ENCODE measurements around the gene NKX6-2. TPM values are rescaled to one million over a fixed set of nuclear protein-coding genes. Genes with fewer than 3 reads are reported as not detected.

Gene NKX6-2
- polyA plus RNA-seq, 1 donor (not counting 4 experiments of a cell fraction or from before 2014, with no cell fraction given) = not detected

GRCh38 chr10:132742837-132743194, 43.1 kb downstream of the NKX6-2 start:
- Histone ChIP-seq H3K9me3 (ENCODE audit: control insufficient read depth, low read depth, low read length) (no peaks in the 10 kb centered on the region), H3K4me3 (ENCODE audit: control insufficient read depth in 2 of 3, extremely low read depth in 1 of 3, insufficient read depth in 2 of 3, low read depth in 1 of 3, low read length in 3 of 3) (no peak overlapping the region), H3K4me2 (ENCODE audit: control insufficient read depth, extremely low read depth, insufficient read depth, low read depth, low read length) (no peak overlapping the region), H3K79me2 (ENCODE audit: control insufficient read depth, insufficient read depth, low read length) (no peaks in the 10 kb centered on the region), H2AFZ (ENCODE audit: control insufficient read depth, low read length) (no peak overlapping the region), H3K27me3 (ENCODE audit: control insufficient read depth, extremely low read depth, insufficient read depth, low read length) (no peaks in the 10 kb centered on the region), H3K36me3 (ENCODE audit: control insufficient read depth in 2 of 2, extremely low read depth in 1 of 2, insufficient read depth in 2 of 2, low read length in 2 of 2) (no peaks in the 10 kb centered on the region), H3K27ac (ENCODE audit: control insufficient read depth, insufficient read depth, low read length) (no peak overlapping the region), H3K9ac (ENCODE audit: control insufficient read depth, extremely low read depth, insufficient read depth, low read length) (no peak overlapping the region), H4K20me1 (ENCODE audit: control insufficient read depth, extremely low read depth, insufficient read depth, low read length) (no peaks in the 10 kb centered on the region), H3K9me1 (ENCODE audit: control insufficient read depth, extremely low read depth, insufficient read depth, low read length) (no peaks in the 10 kb centered on the region), H3K4me1 (ENCODE audit: control insufficient read depth, extremely low read depth, insufficient read depth, low read length) (no peaks in the 10 kb centered on the region)
- FAIRE-seq = no peak
- dilution Hi-C loops (cut with MboI; ENCODE audit: extremely low pct_ligation_motif_present, low sequenced_read_pairs) = no loop called here
- DNase-seq (ENCODE audit: low read depth, low spot score) = no peak
- no peak for TF ChIP-seq EZH2 (IDR thresholded peaks at IDR 0.05; ENCODE audit: low read length)
- no peak for TF ChIP-seq CTCF (optimal IDR thresholded peaks at IDR 0.05 in 1 of 3, IDR thresholded peaks at IDR 0.05 in 1 of 3, conservative IDR thresholded peaks at IDR 0.05 in 1 of 3; ENCODE audit: extremely low read depth in 1 of 3, insufficient read depth in 2 of 3, low read length in 3 of 3)

GRCh38 chr10:132742167-132742836, 43.6 kb downstream of the NKX6-2 start:
- no peaks in the 10 kb centered on the region for H3K27me3 ChIP-seq (ENCODE audit: control insufficient read depth, extremely low read depth, insufficient read depth, low read length)
- no peak for DNase-seq (ENCODE audit: low read depth, low spot score)
- no peak overlapping the region for H3K27ac ChIP-seq (ENCODE audit: control insufficient read depth, insufficient read depth, low read length)
- H3K4me3 ChIP-seq (ENCODE audit: control insufficient read depth in 2 of 3, extremely low read depth in 1 of 3, insufficient read depth in 2 of 3, low read depth in 1 of 3, low read length in 3 of 3) = no peak overlapping the region
- FAIRE-seq = no peak
- no peak overlapping the region for H2AFZ ChIP-seq (ENCODE audit: control insufficient read depth, low read length)
- no peaks in the 10 kb centered on the region for H3K36me3 ChIP-seq (ENCODE audit: control insufficient read depth in 2 of 2, extremely low read depth in 1 of 2, insufficient read depth in 2 of 2, low read length in 2 of 2)
- H3K9me3 ChIP-seq (ENCODE audit: control insufficient read depth, low read depth, low read length) = no peaks in the 10 kb centered on the region
- no peaks in the 10 kb centered on the region for H4K20me1 ChIP-seq (ENCODE audit: control insufficient read depth, extremely low read depth, insufficient read depth, low read length)
- no peaks in the 10 kb centered on the region for H3K79me2 ChIP-seq (ENCODE audit: control insufficient read depth, insufficient read depth, low read length)
- no peak overlapping the region for H3K9ac ChIP-seq (ENCODE audit: control insufficient read depth, extremely low read depth, insufficient read depth, low read length)
- TF ChIP-seq CTCF (optimal IDR thresholded peaks at IDR 0.05 in 1 of 3, IDR thresholded peaks at IDR 0.05 in 1 of 3, conservative IDR thresholded peaks at IDR 0.05 in 1 of 3; ENCODE audit: extremely low read depth in 1 of 3, insufficient read depth in 2 of 3, low read length in 3 of 3) (no peak), EZH2 (IDR thresholded peaks at IDR 0.05; ENCODE audit: low read length) (no peak)
- no peaks in the 10 kb centered on the region for H3K9me1 ChIP-seq (ENCODE audit: control insufficient read depth, extremely low read depth, insufficient read depth, low read length)
- H3K4me1 ChIP-seq (ENCODE audit: control insufficient read depth, extremely low read depth, insufficient read depth, low read length) = no peaks in the 10 kb centered on the region
- H3K4me2 ChIP-seq (ENCODE audit: control insufficient read depth, extremely low read depth, insufficient read depth, low read depth, low read length) = no peak overlapping the region
- dilution Hi-C loops (cut with MboI; ENCODE audit: extremely low pct_ligation_motif_present, low sequenced_read_pairs) = no loop called here
